PC-9 (cell line): Measurements from ENCODE around the gene AMOT. TPM values are rescaled to one million over a fixed set of nuclear protein-coding genes. Genes with fewer than 3 reads are reported as not detected.
A peak's percentile ranks its signal among the peaks of the same experiment; 100 is the strongest.

Experiments
- BruUV-seq: library from RNA; stranded (reverse); fragments of 400-500 nt; replicated peaks from 2 replicates; lab custom pipeline; 2021; lab: Mats Ljungman, UMichigan
- CTCF ChIA-PET: fragments of 300-600 bp; sonication (Branson Sonifier 250); formaldehyde crosslinking; loops from one replicate; lab custom pipeline; 2022; ENCODE audit warnings: antibody characterized with exemption; lab: Charles Lee
- POLR2A ChIA-PET: fragments of 300-600 bp; sonication (Branson Sonifier 250); formaldehyde crosslinking; loops from one replicate; lab custom pipeline; 2022; ENCODE audit warnings: antibody characterized with exemption; ENCODE audit not compliant: unreplicated experiment; lab: Charles Lee
- DNase-seq, 2 experiments: peaks; one replicate each; pipeline versions ENCODE4 v3.0.0 to v3.0.0-alpha.2; 2015 to 2022; ENCODE audit warnings: mixed read lengths in 1 of 2
- H2AFZ ChIP-seq: fragments of 200-600 bp; sonication (generic); 2 replicates; pipeline ENCODE4 v1.8.1; 2017; ENCODE audit warnings: antibody characterized with exemption
- H3F3A ChIP-seq: fragments of 200-600 bp; sonication (generic); 2 replicates; pipeline ENCODE4 v1.8.1; 2017; ENCODE audit warnings: antibody characterized with exemption, mild to moderate bottlenecking, low read depth; ENCODE audit not compliant: insufficient read depth
- H3K27ac ChIP-seq: fragments of 200-600 bp; sonication (generic); 2 replicates; pipeline ENCODE4 v1.6.1; 2016; ENCODE audit warnings: mixed run types
- H3K27me3 ChIP-seq: fragments of 200-600 bp; sonication (generic); 2 replicates; pipeline ENCODE4 v1.6.1; 2016; ENCODE audit warnings: low read depth, mixed run types; ENCODE audit not compliant: insufficient read depth
- H3K36me3 ChIP-seq: fragments of 200-600 bp; sonication (generic); 2 replicates; pipeline ENCODE4 v1.6.1; 2016; ENCODE audit warnings: low read depth, mixed run types
- H3K4me1 ChIP-seq: fragments of 200-600 bp; sonication (generic); replicated peaks from 2 replicates; pipeline ENCODE4 v1.6.1; 2016; ENCODE audit warnings: mixed run types; ENCODE audit not compliant: insufficient read depth
- H3K4me2 ChIP-seq: fragments of 200-600 bp; sonication (generic); 2 replicates; pipeline ENCODE4 v1.6.1; 2017; ENCODE audit warnings: mixed run types
- H3K4me3 ChIP-seq: fragments of 200-600 bp; sonication (generic); 2 replicates; pipeline ENCODE4 v1.6.1; 2016; ENCODE audit warnings: mixed run types
- H3K79me2 ChIP-seq: fragments of 200-600 bp; sonication (generic); 2 replicates; pipeline ENCODE4 v1.6.1; 2017; ENCODE audit warnings: low read depth, mixed run types
- H3K9me2 ChIP-seq: fragments of 200-600 bp; sonication (generic); 2 replicates; pipeline ENCODE4 v1.8.1; 2017; ENCODE audit warnings: mild to moderate bottlenecking; ENCODE audit not compliant: insufficient read depth
- H3K9me3 ChIP-seq: fragments of 200-600 bp; sonication (generic); 2 replicates; pipeline ENCODE4 v1.8.1; 2016; ENCODE audit warnings: low read depth; ENCODE audit not compliant: insufficient read depth
- H4K20me1 ChIP-seq: fragments of 200-600 bp; sonication (generic); 2 replicates; pipeline ENCODE4 v1.8.1; 2017; ENCODE audit not compliant: insufficient read depth
- EZH2 ChIP-seq: fragments of 200-600 bp; sonication (generic); IDR thresholded peaks from 2 replicates; pipeline ENCODE4 v1.8.0; 2017; ENCODE audit warnings: antibody characterized with exemption, low read depth
- intact Hi-C: fragments of 100-400 bp; cut with micrococcal nuclease; formaldehyde crosslinking; loops from one replicate; pipeline ENCODE4 v1.10.0; 2022; ENCODE audit not compliant: unreplicated experiment
- total RNA-seq: library from RNA; stranded (reverse); gene quantifications from 2 replicates; pipeline ENCODE4 v1.2.3, GENCODE V29; 2021
- TF ChIP-seq, protein P1 (sequence below): fragments of 200-600 bp; sonication (generic); conservative IDR thresholded peaks from 2 replicates; pipeline ENCODE4 v1.6.1; 2017; ENCODE audit warnings: mixed run types, antibody characterized with exemption, mild to moderate bottlenecking, moderate library complexity

The AMOT gene
- total RNA-seq, 1 experiment from 2014 or later = 88.0 TPM

GRCh38 chrX:112868586-112868985 is 28.0 kb upstream of the AMOT start:
- CTCF ChIA-PET = no interaction called here
- intact Hi-C loops = no loop called here

DNA sequence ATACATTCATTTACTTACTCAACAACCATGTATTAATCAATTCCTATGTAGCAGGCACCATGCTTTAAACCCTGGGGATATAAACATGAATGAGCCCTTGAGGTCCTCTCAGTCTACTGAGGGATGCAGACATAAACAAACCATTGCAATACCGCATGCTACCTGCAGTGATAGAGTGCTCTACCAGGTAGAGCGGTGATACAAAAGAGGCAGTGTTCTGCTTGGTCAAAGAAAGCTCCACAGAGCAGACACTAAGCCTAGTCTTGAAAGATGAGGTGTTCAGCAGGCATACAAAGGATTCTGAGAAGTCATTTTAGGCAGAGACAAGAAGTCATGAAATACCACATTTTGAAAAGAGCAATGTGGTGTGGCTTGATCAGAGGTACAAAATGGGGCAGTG is 26.9 kb upstream of the AMOT start:
- H3K9me2 ChIP-seq = no peaks in the 10 kb centered on the region; the same call in 1 of the 2 replicates
- H3K27me3 ChIP-seq = no peaks in the 10 kb centered on the region
- no TSS peak for BruUV-seq
- TF ChIP-seq, protein P1, sequence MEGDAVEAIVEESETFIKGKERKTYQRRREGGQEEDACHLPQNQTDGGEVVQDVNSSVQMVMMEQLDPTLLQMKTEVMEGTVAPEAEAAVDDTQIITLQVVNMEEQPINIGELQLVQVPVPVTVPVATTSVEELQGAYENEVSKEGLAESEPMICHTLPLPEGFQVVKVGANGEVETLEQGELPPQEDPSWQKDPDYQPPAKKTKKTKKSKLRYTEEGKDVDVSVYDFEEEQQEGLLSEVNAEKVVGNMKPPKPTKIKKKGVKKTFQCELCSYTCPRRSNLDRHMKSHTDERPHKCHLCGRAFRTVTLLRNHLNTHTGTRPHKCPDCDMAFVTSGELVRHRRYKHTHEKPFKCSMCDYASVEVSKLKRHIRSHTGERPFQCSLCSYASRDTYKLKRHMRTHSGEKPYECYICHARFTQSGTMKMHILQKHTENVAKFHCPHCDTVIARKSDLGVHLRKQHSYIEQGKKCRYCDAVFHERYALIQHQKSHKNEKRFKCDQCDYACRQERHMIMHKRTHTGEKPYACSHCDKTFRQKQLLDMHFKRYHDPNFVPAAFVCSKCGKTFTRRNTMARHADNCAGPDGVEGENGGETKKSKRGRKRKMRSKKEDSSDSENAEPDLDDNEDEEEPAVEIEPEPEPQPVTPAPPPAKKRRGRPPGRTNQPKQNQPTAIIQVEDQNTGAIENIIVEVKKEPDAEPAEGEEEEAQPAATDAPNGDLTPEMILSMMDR = peak; percentile 42; the same call in 1 of the 2 replicates
- no peak for TF ChIP-seq EZH2
- POLR2A ChIA-PET = no interaction called here
- no peak overlapping the region for H3K4me3 ChIP-seq
- H3K4me1 ChIP-seq = peaks cover 12% of the 10 kb centered on the region
- no peak overlapping the region for H3K27ac ChIP-seq
- no peak overlapping the region for H3K4me2 ChIP-seq
- no peaks in the 10 kb centered on the region for H4K20me1 ChIP-seq
- DNase-seq = peak in 1 of 2 experiments; percentile 43
- intact Hi-C loops = no loop called here
- no peaks in the 10 kb centered on the region for H3K79me2 ChIP-seq
- CTCF ChIA-PET = no interaction called here
- no peaks in the 10 kb centered on the region for H3K36me3 ChIP-seq
- no peaks in the 10 kb centered on the region for H3F3A ChIP-seq
- no peaks in the 10 kb centered on the region; the same call in 1 of the 2 replicates for H3K9me3 ChIP-seq
- H2AFZ ChIP-seq = no peak overlapping the region

More at GRCh38 chrX:112868586-112868985, 28.0 kb upstream of the AMOT start:
- no peak overlapping the region for H3K27ac ChIP-seq
- no peaks in the 10 kb centered on the region for H3F3A ChIP-seq
- peak; percentile 7 to 87 for DNase-seq
- no peak overlapping the region for H3K4me3 ChIP-seq
- H3K4me1 ChIP-seq = peaks cover 12% of the 10 kb centered on the region
- H3K79me2 ChIP-seq = no peaks in the 10 kb centered on the region
- H3K36me3 ChIP-seq = no peaks in the 10 kb centered on the region
- H4K20me1 ChIP-seq = no peaks in the 10 kb centered on the region
- POLR2A ChIA-PET = no interaction called here
- no peaks in the 10 kb centered on the region; the same call in 1 of the 2 replicates for H3K9me3 ChIP-seq
- H3K9me2 ChIP-seq = no peaks in the 10 kb centered on the region
- H3K4me2 ChIP-seq = peak overlapping the region; percentile 52
- no TSS peak for BruUV-seq
- H3K27me3 ChIP-seq = no peaks in the 10 kb centered on the region
- 0 out of 2 replicates have a peak overlapping the region, but pooled peaks have one; percentile 41 for H2AFZ ChIP-seq
- TF ChIP-seq EZH2 = no peak
- TF ChIP-seq, protein P1 = no peak

DNA sequence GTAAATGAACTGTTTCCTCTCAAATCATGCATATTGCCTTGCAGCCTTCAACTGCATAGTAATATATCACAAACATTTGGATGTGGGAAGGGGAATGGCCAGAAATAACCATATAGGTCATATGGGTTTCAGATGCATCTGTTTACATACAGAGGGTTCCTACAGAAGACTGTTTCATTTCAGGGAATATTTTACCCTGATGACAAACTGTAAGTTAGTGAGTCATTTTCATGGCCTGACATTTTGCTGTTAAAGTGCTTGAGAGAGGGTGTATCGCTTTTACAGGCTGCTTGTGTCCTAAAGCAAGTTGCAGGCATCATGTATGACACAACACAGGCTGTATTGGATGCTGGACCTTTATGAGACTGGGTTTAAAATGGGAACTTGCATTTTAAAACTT is 25.5 kb upstream of the AMOT start:
- Histone ChIP-seq H3F3A (no peaks in the 10 kb centered on the region), H3K27me3 (no peaks in the 10 kb centered on the region), H3K4me1 (peaks cover 12% of the 10 kb centered on the region), H3K4me2 (no peak overlapping the region), H3K36me3 (no peaks in the 10 kb centered on the region), H3K79me2 (no peaks in the 10 kb centered on the region), H3K9me2 (no peaks in the 10 kb centered on the region; the same call in 1 of the 2 replicates), H3K9me3 (no peaks in the 10 kb centered on the region; the same call in 1 of the 2 replicates), H3K27ac (no peak overlapping the region), H2AFZ (no peak overlapping the region), H3K4me3 (no peak overlapping the region), H4K20me1 (no peaks in the 10 kb centered on the region)
- BruUV-seq = no TSS peak
- TF ChIP-seq, protein P1 = no peak
- DNase-seq = no peak
- intact Hi-C loops = no loop called here
- POLR2A ChIA-PET = no interaction called here
- CTCF ChIA-PET = no interaction called here
